ENCODE measurements around the gene EGLN2.
"Not testable (repeated sequence)": the region's sequence is repeated elsewhere in the genome, so short reads cannot be mapped to it uniquely, and the experiment has no call there.

The EGLN2 gene

GRCh38 chr19:40776932-40777644 is 21.9 kb upstream of the EGLN2 start:
- peak; percentile 82 for DNase-seq (ENCODE audit: low read depth)

GRCh38 chr19:40777645-40777936 is 21.4 kb upstream of the EGLN2 start:
- no peak for DNase-seq (ENCODE audit: low read depth)

GRCh38 chr19:40777937-40778705 is 20.9 kb upstream of the EGLN2 start, which contains the start of gene RAB4B:
TSS of gene RAB4B (plus strand) at chr19:40778247. CDS start at chr19:40778376, 129 bp downstream.
- DNase-seq (ENCODE audit: low read depth): peak; percentile 100

GRCh38 chr19:40778706-40779284 is 20.2 kb upstream of the EGLN2 start:
- DNase-seq (ENCODE audit: low read depth): no peak

GRCh38 chr19:40780582-40780981 is 18.4 kb upstream of the EGLN2 start:
- no peak for DNase-seq (ENCODE audit: low read depth)

GRCh38 chr19:40781140-40781539 is 17.9 kb upstream of the EGLN2 start:
- no peak for DNase-seq (ENCODE audit: low read depth)

- no peak for DNase-seq (ENCODE audit: low read depth)
Measured at GRCh38 chr19:40783711-40784110, 15.3 kb upstream of the EGLN2 start.

- DNase-seq (ENCODE audit: low read depth): not testable (repeated sequence)
Measured at GRCh38 chr19:40784146-40784545, 14.8 kb upstream of the EGLN2 start.

- DNase-seq (ENCODE audit: low read depth): no peak
Measured at GRCh38 chr19:40785526-40785925, 13.5 kb upstream of the EGLN2 start.

- DNase-seq (ENCODE audit: low read depth): no peak
Measured at GRCh38 chr19:40786060-40787037, 12.6 kb upstream of the EGLN2 start.

GRCh38 chr19:40791349-40791748 is 7.6 kb upstream of the EGLN2 start:
- no peak for DNase-seq (ENCODE audit: low read depth)

GRCh38 chr19:40791996-40792395 is 7.0 kb upstream of the EGLN2 start:
- DNase-seq (ENCODE audit: low read depth): no peak

- DNase-seq (ENCODE audit: low read depth): no peak
Measured at GRCh38 chr19:40797166-40797962, 1.6 kb upstream of the EGLN2 start.

GRCh38 chr19:40797963-40798682 is 868 bp upstream of the EGLN2 start:
- peak; percentile 59 for DNase-seq (ENCODE audit: low read depth)

- DNase-seq (ENCODE audit: low read depth): no peak
Measured at GRCh38 chr19:40799558-40800338, 757 bp downstream of the EGLN2 start.

- DNase-seq (ENCODE audit: low read depth): no peak
Measured at GRCh38 chr19:40800339-40800996, 1.5 kb downstream of the EGLN2 start.

GRCh38 chr19:40800997-40801377 is 2.0 kb downstream of the EGLN2 start:
- no peak for DNase-seq (ENCODE audit: low read depth)

GRCh38 chr19:40801426-40802299 is 2.7 kb downstream of the EGLN2 start:
- no peak for DNase-seq (ENCODE audit: low read depth)
